AG08395 (cell line): ENCODE results near the gene C2orf92.

Source experiments
- DNase-seq: peaks from one replicate; pipeline ENCODE4 v3.0.0; 2012; ENCODE audit warnings: mixed read lengths, low spot score

Gene C2orf92

GRCh38 chr2:97730245-97730644 lies 60.7 kb downstream of the C2orf92 start:
- DNase-seq: no peak

- DNase-seq: no peak
These were observed 61.9 kb downstream of the C2orf92 start for GRCh38 chr2:97731274-97732020.

- DNase-seq: no peak
These were observed 63.2 kb downstream of the C2orf92 start for GRCh38 chr2:97732436-97733340.

- no peak for DNase-seq
These were observed 64.0 kb downstream of the C2orf92 start for GRCh38 chr2:97733341-97734035.

- no peak for DNase-seq
These were observed 64.8 kb downstream of the C2orf92 start for GRCh38 chr2:97734061-97735051.

- DNase-seq: no peak
These were observed 65.6 kb downstream of the C2orf92 start for GRCh38 chr2:97735161-97735561.

GRCh38 chr2:97736185-97736584 lies 66.7 kb downstream of the C2orf92 start:
- no peak for DNase-seq

GRCh38 chr2:97736608-97737330 lies 67.3 kb downstream of the C2orf92 start:
- no peak for DNase-seq

- no peak for DNase-seq
These were observed 68.1 kb downstream of the C2orf92 start for GRCh38 chr2:97737421-97738178.

GRCh38 chr2:97738179-97739019 lies 68.9 kb downstream of the C2orf92 start:
- DNase-seq: no peak

GRCh38 chr2:97739020-97739892 lies 69.7 kb downstream of the C2orf92 start:
- DNase-seq: no peak

GRCh38 chr2:97739893-97740245 lies 70.4 kb downstream of the C2orf92 start:
- DNase-seq: no peak

GRCh38 chr2:97740590-97741182 lies 71.2 kb downstream of the C2orf92 start:
- DNase-seq: peak; percentile 54

- no peak for DNase-seq
These were observed 71.7 kb downstream of the C2orf92 start for GRCh38 chr2:97741251-97741650.

GRCh38 chr2:97741686-97742085 lies 72.2 kb downstream of the C2orf92 start:
- DNase-seq: no peak

- no peak for DNase-seq
These were observed 72.9 kb downstream of the C2orf92 start for GRCh38 chr2:97742381-97742847.

- DNase-seq: no peak
These were observed 74.4 kb downstream of the C2orf92 start for GRCh38 chr2:97743913-97744312.
